Subcutaneous abdominal adipose tissue (tissue), 5 donors: ENCODE data around the gene ATP2C1.

ENCODE experiments used
- H3K27ac ChIP-seq: one replicate; pipeline ENCODE4 v1.7.0; 2013; ENCODE audit warnings: low read depth, mild to moderate bottlenecking, inconsistent platforms, low read length, moderate library complexity
- H3K27me3 ChIP-seq, 5 donors: one replicate each; pipeline ENCODE4 v1.7.0; 2013; ENCODE audit warnings: low read length in 5 of 5, inconsistent platforms in 1 of 5; ENCODE audit not compliant: control insufficient read depth in 5 of 5, insufficient read depth in 4 of 5
- H3K36me3 ChIP-seq, 5 donors: one replicate each; pipeline ENCODE4 v1.7.0; 2013; ENCODE audit warnings: low read length in 5 of 5; ENCODE audit not compliant: control insufficient read depth in 5 of 5, insufficient read depth in 5 of 5
- H3K4me1 ChIP-seq, 5 donors: one replicate each; pipeline ENCODE4 v1.7.0; 2013; ENCODE audit warnings: low read length in 5 of 5, mild to moderate bottlenecking in 3 of 5, moderate library complexity in 1 of 5; ENCODE audit not compliant: control insufficient read depth in 5 of 5, insufficient read depth in 5 of 5
- H3K4me3 ChIP-seq, 5 donors: one replicate each; pipeline ENCODE4 v1.7.0; 2013; ENCODE audit warnings: low read length in 5 of 5, low read depth in 1 of 5
- H3K9ac ChIP-seq, 5 donors: one replicate each; pipeline ENCODE4 v1.7.0; 2013; ENCODE audit warnings: low read length in 5 of 5, mild to moderate bottlenecking in 4 of 5, moderate library complexity in 3 of 5
- H3K9me3 ChIP-seq, 5 donors: one replicate each; pipeline ENCODE4 v1.7.0; 2013; ENCODE audit warnings: low read length in 5 of 5; ENCODE audit not compliant: control insufficient read depth in 5 of 5
- donor health status: healthy.
- donor health status: healthy.
- donor health status: healthy.
- donor health status: healthy.
- donor health status: healthy.

The ATP2C1 gene

DNA sequence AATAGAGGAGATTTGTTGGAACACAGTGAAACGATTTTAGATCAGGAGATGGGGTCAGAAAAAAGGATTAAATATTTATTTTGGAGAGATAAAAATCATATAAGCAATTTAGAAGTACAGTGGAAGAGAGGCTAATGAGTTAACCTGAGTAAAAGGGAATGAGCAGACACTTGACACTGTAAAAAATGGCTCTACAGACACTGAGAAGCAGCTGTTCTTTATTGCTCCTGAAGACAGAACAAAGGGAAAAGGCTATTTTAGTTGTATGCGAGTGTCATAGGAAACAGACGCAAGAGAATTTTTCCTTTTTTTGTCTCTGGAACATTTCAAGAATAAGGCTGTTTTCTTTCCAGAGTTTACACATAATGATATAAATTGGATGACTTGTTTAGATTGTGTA lies 98.5 kb downstream of the ATP2C1 start:
- H3K36me3 ChIP-seq = peaks cover 12 to 31% (median 17%) of the 10 kb centered on the region in 5 donors

DNA sequence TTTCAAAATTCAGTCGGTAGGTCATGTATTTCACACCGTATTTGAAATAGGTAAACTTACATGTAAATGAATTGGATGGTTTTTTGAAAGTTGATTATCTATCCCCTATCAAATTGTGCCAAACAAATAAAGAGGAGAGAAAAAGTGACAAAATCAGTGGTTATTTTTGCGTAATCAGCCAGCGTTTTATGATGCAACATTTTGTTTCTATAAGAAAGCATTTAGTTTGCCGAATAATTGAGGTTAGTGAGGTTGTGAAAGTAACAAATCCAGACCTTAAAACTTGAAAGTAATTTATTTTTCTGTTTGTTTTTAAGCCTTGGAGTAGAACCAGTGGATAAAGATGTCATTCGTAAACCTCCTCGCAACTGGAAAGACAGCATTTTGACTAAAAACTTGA lies 103.4 kb downstream of the ATP2C1 start:
- no peak overlapping the region for H3K9ac ChIP-seq
- peaks cover 13 to 37% (median 21%) of the 10 kb centered on the region in 5 donors for H3K36me3 ChIP-seq
- H3K27ac ChIP-seq = no peak overlapping the region
- no peaks in the 10 kb centered on the region for H3K27me3 ChIP-seq
- H3K4me1 ChIP-seq = peaks cover 0 to 9% (median 0%) of the 10 kb centered on the region in 5 donors
- no peaks in the 10 kb centered on the region for H3K9me3 ChIP-seq
- H3K4me3 ChIP-seq = no peak overlapping the region

More for the DNA sequence above, 98.5 kb downstream of the ATP2C1 start:
- no peaks in the 10 kb centered on the region for H3K27me3 ChIP-seq
- no peak overlapping the region for H3K4me3 ChIP-seq
- H3K27ac ChIP-seq = no peak overlapping the region
- H3K4me1 ChIP-seq = no peaks in the 10 kb centered on the region
- H3K9me3 ChIP-seq = no peaks in the 10 kb centered on the region
- no peak overlapping the region for H3K9ac ChIP-seq

DNA sequence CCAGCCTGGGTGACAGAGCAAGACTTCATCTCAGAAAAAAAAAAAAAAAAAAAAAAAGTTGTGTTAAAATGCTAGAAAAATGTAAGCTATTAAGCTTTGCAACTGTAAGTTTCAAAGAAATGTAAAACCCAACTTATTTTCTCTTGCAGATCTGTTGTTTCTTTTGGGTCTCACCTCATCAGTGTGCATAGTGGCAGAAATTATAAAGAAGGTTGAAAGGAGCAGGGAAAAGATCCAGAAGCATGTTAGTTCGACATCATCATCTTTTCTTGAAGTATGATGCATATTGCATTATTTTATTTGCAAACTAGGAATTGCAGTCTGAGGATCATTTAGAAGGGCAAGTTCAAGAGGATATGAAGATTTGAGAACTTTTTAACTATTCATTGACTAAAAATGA lies 107.2 kb downstream of the ATP2C1 start:
- Histone ChIP-seq H3K4me1 (peaks cover 0 to 9% (median 0%) of the 10 kb centered on the region in 5 donors), H3K27ac (no peak overlapping the region), H3K27me3 (no peaks in the 10 kb centered on the region), H3K9ac (no peak overlapping the region), H3K9me3 (no peaks in the 10 kb centered on the region), H3K4me3 (no peak overlapping the region), H3K36me3 (peaks cover 18 to 47% (median 28%) of the 10 kb centered on the region in 5 donors)

DNA sequence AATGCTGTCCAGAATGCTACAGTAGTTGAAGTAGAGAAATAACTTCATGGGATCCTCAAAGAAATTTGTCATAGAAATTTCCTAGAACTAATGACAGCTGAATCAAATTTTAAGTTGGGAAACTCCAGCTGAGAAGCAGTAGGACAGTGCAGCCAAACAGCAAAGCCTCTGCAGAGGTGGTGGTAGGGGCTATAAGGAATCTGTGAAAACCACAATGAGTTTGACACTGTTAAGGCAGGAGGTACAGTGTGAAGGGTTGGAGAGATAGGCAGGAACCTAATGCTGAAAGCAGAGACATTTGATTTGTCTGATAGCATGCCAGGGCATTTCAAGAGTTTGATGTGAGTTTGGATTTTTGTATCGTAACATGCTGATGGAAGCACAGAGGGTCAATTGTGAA lies 110.7 kb downstream of the ATP2C1 start:
- no peak overlapping the region for H3K27ac ChIP-seq
- no peak overlapping the region for H3K9ac ChIP-seq
- H3K4me3 ChIP-seq = no peak overlapping the region
- H3K4me1 ChIP-seq = peaks cover 0 to 9% (median 0%) of the 10 kb centered on the region in 5 donors
- H3K9me3 ChIP-seq = no peaks in the 10 kb centered on the region
- H3K27me3 ChIP-seq = no peaks in the 10 kb centered on the region
- H3K36me3 ChIP-seq = peaks cover 18 to 38% (median 33%) of the 10 kb centered on the region in 5 donors

DNA sequence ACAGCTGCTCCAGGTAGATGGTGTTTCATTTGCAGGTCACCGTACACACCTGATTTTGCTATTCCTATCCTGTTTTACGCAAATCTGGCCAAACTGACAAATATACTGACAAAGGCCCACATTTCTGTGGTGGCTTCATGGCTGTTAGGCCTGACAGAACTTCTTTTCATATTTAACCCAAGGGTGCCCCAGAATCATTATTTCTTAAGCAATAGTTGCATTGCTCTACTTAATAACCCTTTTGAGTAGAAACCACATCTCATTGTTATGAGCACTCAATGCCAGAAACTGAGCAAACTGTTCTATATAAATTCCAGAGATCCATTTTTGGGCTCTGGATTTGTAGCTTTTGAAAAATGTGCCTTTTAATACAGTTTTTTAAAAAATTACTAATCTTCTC lies 113.4 kb downstream of the ATP2C1 start:
- no peaks in the 10 kb centered on the region for H3K9me3 ChIP-seq
- no peak overlapping the region for H3K9ac ChIP-seq
- no peak overlapping the region for H3K27ac ChIP-seq
- peaks cover 30 to 55% (median 45%) of the 10 kb centered on the region in 5 donors for H3K36me3 ChIP-seq
- no peak overlapping the region for H3K4me3 ChIP-seq
- no peaks in the 10 kb centered on the region for H3K4me1 ChIP-seq
- H3K27me3 ChIP-seq = no peaks in the 10 kb centered on the region

DNA sequence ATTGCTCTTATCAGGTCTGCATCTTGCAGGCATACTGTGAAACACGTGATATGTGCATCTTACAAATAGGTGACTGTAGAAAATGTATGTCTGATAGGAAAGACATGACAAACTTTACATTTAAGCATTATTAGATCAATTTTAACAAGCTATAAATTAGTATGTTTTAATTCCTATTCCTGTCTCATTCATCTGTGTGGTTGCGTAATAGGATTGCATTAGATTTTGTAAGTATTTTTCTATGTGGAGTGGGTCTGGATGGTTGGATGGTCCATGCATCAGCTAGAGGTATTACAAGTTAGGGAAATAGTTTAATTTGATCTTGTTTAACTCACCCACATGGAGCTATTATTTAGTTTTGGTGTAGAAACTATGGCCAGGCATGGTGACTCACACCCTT lies 113.9 kb downstream of the ATP2C1 start:
- no peaks in the 10 kb centered on the region for H3K4me1 ChIP-seq
- H3K9ac ChIP-seq = no peak overlapping the region
- no peak overlapping the region for H3K4me3 ChIP-seq
- no peaks in the 10 kb centered on the region for H3K27me3 ChIP-seq
- H3K9me3 ChIP-seq = no peaks in the 10 kb centered on the region
- peaks cover 30 to 60% (median 48%) of the 10 kb centered on the region in 5 donors for H3K36me3 ChIP-seq
- H3K27ac ChIP-seq = no peak overlapping the region

DNA sequence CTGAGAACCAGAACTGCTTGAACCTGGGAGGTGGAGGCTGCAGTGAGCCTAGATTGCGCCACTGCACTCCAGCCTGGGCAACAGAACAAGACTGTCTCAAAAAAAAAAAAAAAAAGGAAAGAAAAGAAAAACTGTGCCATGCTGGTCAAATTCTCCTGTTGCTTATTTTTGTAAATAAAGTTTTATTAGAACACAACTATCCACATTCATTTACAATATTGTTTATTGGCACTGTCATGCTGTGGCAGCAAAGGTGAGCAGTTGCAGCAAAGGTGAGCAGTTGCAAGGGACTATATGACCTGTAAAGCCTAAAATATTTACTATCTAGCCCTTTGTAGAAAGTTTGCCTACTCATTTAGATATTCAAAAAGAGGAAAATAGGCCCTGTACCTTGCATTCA lies 114.4 kb downstream of the ATP2C1 start:
- no peak overlapping the region for H3K9ac ChIP-seq
- no peaks in the 10 kb centered on the region for H3K9me3 ChIP-seq
- peaks cover 30 to 62% (median 52%) of the 10 kb centered on the region in 5 donors for H3K36me3 ChIP-seq
- no peak overlapping the region for H3K27ac ChIP-seq
- H3K4me3 ChIP-seq = no peak overlapping the region
- no peaks in the 10 kb centered on the region for H3K27me3 ChIP-seq
- H3K4me1 ChIP-seq = no peaks in the 10 kb centered on the region

DNA sequence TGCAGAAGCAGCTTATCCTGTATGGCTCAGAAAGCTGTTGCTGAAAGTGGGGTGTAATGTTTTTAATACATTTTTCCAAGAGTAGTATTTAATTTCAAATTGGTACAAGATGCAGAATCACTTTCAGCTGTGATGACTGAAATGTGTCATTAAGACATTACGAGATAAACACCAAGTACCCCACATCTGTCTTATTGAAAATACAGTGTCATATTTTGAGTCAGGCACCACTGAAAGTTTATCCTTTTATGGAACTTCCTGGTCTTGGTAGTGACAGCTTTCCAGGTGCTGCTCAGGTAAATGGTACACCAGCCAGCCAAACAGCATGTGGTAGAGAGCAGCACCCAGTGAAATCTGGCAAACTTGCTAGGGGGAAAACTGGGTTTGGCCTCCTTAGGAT lies 115.8 kb downstream of the ATP2C1 start:
- no peaks in the 10 kb centered on the region for H3K9me3 ChIP-seq
- H3K4me1 ChIP-seq = no peaks in the 10 kb centered on the region
- no peak overlapping the region for H3K4me3 ChIP-seq
- no peak overlapping the region for H3K9ac ChIP-seq
- H3K27me3 ChIP-seq = no peaks in the 10 kb centered on the region
- no peak overlapping the region for H3K27ac ChIP-seq
- H3K36me3 ChIP-seq = peaks cover 31 to 68% (median 54%) of the 10 kb centered on the region in 5 donors

DNA sequence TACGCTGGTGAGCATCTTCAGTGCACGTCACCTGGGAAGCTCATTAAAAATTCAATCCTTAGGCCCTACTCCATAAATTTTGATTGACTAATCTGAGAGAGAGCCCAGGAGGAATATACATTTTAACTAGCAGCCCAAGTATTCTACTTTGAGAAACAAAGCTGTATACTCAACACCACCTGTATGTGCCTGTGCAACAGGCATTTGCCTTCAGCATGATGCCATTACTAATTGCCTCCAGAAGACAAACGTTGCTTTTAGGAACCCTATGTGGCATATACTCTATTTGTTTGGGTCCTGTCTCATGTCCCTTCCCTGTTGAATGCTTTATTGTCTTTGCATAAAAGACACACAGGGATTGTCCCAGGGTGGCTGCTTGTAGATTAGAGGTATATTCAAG lies 125.1 kb downstream of the ATP2C1 start:
- peaks cover 20 to 49% (median 36%) of the 10 kb centered on the region in 5 donors for H3K36me3 ChIP-seq
- no peak overlapping the region for H3K9ac ChIP-seq
- peaks cover 0 to 28% (median 15%) of the 10 kb centered on the region in 5 donors for H3K4me1 ChIP-seq
- H3K9me3 ChIP-seq = no peaks in the 10 kb centered on the region
- H3K4me3 ChIP-seq = no peak overlapping the region
- no peaks in the 10 kb centered on the region for H3K27me3 ChIP-seq
- H3K27ac ChIP-seq = no peak overlapping the region

DNA sequence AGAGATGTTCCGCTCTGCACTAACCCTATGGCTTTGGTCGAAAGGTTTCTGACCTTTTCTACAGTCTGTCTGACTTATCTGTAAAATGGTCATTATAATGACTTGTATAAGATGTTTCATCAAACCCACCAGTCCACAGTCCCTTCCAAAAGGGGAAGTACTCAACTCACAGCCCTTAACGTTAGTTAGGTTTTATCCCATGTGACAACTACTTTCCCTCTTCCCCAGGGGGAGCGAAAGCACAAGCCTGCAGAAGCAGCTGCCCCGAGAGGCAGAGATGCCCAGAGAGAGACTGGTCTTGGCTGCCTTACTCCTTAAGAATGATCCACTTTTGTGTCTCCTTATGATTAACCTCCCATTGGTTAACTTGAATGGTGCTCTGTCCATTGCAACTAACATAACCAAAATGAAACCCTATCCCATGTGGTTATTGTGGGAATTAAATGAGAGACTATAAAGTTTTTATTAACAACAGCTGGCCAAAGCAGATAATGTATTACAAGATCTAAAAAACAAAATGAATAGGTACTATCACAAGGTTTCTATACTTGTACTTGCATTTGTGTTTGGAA lies 126.3 kb downstream of the ATP2C1 start:
- H3K9ac ChIP-seq = peak overlapping the region in 1 of 5 donors; percentile 13
- H3K27me3 ChIP-seq = no peaks in the 10 kb centered on the region
- no peaks in the 10 kb centered on the region for H3K9me3 ChIP-seq
- H3K36me3 ChIP-seq = peaks cover 17 to 43% (median 27%) of the 10 kb centered on the region in 5 donors
- no peak overlapping the region for H3K4me3 ChIP-seq
- H3K4me1 ChIP-seq = peaks cover 0 to 36% (median 17%) of the 10 kb centered on the region in 5 donors
- H3K27ac ChIP-seq = no peak overlapping the region
